Mucosa of gallbladder (tissue), 1 donor: Measurements from ENCODE around the gene PRR5L. TPM values are rescaled to one million over a fixed set of nuclear protein-coding genes. Genes with fewer than 3 reads are reported as not detected.
A peak's percentile ranks its signal among the peaks of the same experiment; 100 is the strongest.

Source experiments
- DNase-seq: peaks from one replicate; pipeline ENCODE4 v3.0.0-alpha.2; 2020; ENCODE audit warnings: low spot score
- total RNA-seq: library from RNA; stranded (reverse); gene quantifications from one replicate; pipeline ENCODE4 v1.2.1, GENCODE V29; 2021
- donor health status: DM: no; HTN: no; CAD: no.

PRR5L gene
- total RNA-seq, 1 donor from 2014 or later: 32.7 TPM

DNA sequence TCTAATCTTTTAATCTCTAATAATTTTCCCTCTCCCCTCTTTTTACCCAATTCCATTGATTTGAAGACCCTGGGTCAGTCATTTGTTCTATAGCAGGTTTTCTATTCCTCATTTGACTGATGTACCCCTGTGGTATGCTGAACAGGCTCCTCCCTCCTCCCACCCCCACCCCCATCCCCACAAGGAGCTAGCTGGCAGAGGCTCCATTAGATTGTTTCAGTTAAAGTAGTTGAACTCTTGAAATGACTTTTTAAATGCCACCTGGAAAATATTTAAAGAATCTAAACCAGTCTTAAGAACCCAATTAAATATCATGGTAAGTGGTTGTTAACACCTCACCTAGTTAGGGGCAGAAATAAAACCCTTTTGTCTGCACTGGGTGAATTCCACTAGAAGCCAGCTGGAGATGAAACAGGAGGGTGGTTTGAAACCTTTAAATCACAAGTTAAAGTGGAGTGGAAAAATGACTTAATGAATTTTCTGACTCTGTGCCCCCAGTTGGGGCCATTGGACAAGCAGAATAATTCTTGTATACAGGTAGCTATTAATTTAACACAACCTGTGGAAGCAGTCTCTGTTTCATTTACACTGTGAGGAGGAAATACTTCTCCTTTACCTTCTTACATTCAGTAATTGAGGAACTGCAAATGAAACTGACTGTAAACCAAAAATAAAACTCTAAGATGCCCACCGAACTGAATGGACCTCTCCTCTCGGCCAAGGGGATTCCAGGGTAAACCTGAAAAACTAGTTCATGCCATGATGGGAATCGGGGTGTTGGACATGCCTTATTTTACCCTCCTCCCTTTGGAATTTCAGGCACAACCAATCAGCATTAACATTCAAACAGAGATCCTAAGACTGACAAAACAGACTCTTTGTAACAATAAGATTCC lies 30.7 kb downstream of the PRR5L start:
- DNase-seq: no peak

GRCh38 chr11:36328966-36329673 lies 33.0 kb downstream of the PRR5L start:
- no peak for DNase-seq

GRCh38 chr11:36330411-36330810 lies 34.3 kb downstream of the PRR5L start:
- DNase-seq: no peak

- no peak for DNase-seq
These were observed 37.4 kb downstream of the PRR5L start for GRCh38 chr11:36333468-36333867.

- DNase-seq: no peak
These were observed 37.8 kb downstream of the PRR5L start for GRCh38 chr11:36333897-36334296.

- DNase-seq: no peak
These were observed 43.8 kb downstream of the PRR5L start for GRCh38 chr11:36339888-36340287.

- DNase-seq: no peak
These were observed 44.8 kb downstream of the PRR5L start for GRCh38 chr11:36340897-36341296.

DNA sequence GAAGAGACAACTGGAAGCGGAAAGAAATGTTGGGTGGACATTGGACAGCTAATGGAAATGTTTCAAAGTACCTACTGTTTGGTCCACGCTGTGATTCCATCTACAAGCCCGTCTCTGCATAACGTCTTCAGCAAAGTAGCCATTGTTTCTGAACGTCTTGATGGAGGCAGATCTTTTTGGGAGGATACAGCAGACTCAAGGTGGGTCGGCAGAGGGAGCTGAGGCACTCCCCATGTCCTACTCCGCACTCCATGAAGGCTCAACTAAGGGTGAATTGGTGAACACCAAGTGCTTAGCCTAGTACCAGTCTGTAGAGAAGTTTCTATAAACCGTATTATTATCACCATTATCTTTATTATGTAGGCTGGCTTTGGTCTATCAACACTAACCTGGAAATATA lies 45.8 kb downstream of the PRR5L start:
- no peak for DNase-seq

DNA sequence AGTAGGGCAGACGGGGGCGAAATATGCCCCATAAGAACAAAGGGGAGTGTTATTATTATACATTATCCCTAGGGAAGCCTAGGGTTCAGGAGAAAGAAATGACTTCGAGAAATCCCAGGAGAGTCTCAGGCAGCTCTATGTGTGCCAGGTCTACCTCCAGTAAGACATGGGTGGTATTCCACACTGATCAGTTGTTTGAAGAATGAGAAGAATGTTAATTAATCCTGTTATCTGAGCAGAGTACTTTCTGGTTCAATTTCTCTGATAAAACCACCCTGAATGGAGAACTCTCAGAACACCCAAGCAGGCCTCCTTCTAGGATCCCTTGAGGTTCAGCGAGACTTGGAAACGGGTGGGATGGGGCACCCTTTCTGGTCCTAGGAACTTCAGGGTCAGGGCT lies 46.2 kb downstream of the PRR5L start:
- no peak for DNase-seq

GRCh38 chr11:36343436-36343835 lies 47.3 kb downstream of the PRR5L start:
- DNase-seq: no peak

DNA sequence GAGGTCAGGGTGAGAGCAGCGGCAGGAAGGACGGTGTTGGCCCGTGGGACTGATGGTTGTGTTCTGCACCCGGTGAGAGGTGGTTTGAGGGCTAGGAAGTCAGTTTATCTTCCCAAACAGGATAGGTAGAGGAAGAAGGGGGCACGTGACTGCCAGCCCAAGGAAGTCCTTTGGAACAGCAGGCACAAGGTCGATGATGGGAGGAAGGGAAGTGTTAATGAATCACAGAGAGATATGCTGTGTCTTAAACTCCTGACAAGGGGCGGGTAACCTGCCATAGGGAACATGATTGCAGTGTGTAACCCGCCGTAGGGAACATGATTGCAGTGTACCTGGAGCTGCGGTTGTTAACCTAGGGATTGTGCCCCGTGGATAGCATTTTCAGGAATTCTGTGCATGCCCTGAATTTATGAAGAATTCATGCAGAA lies 49.0 kb downstream of the PRR5L start:
- peak; percentile 66 for DNase-seq

- DNase-seq: no peak
These were observed 49.5 kb downstream of the PRR5L start for GRCh38 chr11:36345535-36346141.

DNA sequence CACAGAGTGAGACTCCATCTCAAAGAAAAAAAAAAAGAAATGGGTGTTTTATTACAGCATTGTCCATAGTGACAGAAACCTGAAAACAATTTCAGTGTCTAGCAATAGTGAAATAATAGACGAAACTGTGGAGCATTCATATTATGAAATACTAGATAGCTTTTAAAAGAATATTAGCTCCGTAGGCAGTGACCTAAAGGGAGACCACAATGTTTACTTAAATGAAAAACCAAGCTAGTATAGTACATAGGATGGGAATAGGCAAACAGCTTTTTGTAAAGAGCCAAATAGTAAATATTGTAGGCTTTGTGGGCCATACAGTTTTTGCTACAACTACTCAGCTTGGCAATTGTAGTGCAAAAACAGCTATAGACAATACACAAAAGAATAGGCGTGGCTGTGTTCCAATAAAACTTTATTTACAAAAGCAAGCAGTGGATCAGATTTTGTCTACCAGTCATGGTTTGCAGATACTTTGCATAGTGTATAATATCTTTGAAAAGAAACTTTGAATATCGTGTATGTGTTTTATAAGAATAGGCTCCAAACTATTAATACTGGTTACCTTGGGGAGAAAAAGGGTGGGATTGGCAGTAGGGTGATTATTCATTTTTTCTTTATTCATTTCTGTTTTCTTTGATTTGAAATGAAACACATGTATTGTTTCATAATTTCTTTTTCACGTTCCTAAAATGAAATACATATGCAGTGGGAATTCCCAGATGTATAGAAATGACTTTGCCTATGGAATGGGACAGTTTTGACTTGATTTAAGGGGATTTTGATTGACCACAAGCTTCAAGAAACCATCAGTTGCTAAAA lies 50.7 kb downstream of the PRR5L start:
- no peak for DNase-seq

DNA sequence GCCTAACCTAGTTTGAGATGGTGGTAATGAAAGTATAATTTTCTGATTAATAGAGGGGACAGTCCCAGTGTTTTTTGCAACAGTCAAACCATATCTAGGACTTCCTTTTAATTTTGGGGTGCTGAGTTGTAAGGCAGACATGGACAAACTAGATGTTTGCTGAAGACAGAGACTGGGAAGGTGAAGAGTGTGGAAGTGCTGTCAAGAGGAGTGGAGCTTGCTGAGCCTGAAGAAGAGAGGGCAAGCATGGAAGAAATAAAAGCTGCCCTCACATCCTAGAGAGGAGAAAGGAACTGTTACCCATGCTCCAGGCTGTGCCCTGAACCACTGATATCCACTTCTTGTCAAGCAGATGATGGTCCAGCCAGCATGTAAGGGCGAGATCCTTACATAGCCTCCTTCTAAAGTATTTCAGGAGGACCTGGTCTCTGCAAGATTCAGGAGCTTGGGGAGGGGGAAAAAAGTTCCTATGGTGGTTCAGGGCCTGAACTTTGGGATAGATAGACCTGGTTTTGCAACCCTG lies 51.4 kb downstream of the PRR5L start:
- no peak for DNase-seq

GRCh38 chr11:36349351-36350136 lies 53.5 kb downstream of the PRR5L start:
- no peak for DNase-seq

DNA sequence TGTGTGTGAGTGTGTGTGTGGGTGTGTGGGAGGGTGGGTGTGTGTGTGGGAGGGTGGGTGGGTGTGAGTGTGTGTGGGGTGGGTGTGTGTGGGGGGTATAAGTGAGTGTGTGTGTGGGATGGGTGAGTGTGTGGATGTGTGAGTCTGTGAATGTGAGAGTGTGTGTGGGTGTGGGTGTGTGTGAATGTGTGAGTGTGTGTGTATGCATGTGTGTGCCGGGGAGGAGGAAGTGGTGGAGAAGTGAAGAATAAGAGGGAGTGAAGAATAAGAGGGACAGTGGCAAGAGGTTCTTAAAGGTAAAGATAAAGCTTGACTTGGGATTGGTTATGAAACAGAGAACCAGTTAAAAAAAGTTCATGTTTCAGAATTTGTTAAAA lies 54.0 kb downstream of the PRR5L start:
- no peak for DNase-seq

DNA sequence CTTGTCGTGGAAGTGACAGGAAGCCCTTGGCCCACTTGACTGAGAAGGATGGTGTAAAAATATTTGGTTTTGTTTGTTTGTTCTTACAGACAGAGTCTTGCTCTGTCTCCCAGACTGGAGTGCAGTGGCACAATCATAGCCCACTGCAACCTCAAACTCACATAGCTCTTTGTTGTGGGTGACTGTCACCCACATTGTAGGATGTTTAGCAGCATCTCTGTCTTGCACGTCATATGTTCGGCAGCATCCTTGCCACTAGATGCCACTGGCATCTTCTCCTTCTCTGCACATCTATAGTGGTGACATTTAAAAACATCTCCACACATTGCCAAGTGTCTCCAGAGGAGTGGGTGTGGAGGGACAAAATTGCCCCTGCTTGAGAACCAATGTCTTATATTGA lies 56.8 kb downstream of the PRR5L start:
- DNase-seq: no peak

DNA sequence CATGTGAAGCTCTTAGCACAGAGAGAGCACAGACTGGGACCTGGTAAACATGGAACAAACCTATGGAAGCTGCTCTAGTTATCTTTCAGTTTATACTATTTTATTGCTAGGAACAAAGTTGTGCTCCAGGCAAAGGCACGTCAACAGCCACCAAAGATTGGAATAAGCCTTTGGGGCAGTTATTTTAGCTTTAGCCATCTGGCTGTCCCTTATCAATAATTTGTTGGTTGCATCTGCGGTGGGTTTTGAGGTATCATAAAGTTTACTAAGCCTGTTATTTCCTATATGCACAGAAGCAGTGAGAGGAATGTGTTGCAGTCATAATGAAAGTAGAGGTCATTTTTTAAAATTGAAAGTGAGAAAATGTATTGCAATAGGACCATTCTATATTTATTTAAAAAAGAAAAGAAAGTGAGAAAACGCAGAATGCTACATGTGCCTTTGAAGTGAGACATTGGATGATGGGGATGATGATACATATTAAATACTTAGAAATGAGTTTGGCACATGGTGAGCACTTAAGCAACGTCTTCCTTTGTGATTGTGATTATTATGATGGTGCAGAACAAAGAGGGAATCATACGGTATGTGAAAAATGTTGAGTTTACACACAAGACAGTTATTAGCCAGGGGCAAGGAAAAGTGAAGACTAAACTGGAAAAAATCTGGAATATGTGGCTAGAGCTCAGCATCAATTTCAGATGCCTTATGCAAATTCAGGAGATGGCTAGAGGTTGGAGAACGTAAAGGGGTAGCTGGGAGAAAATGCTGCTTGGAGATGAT lies 58.3 kb downstream of the PRR5L start:
- DNase-seq: no peak

GRCh38 chr11:36356201-36356600 lies 60.1 kb downstream of the PRR5L start:
- DNase-seq: no peak

GRCh38 chr11:36357831-36358230 lies 61.7 kb downstream of the PRR5L start:
- no peak for DNase-seq
